Left lung (tissue), 10 donors: ENCODE data around the gene UHRF2. TPM values are rescaled to one million over a fixed set of nuclear protein-coding genes. Genes with fewer than 3 reads are reported as not detected.

Experiments used
- ATAC-seq: fragments of 200-7000 bp; cut with Tn5 transposase; one replicate; pipeline ENCODE4 v1.9.1; 2020; ENCODE audit warnings: moderate library complexity
- DNase-seq, 4 donors: peaks; one replicate each; pipeline ENCODE4 v3.0.0-alpha.2; 2013 to 2020
- H3K27ac ChIP-seq, 2 donors: fragments of 200-600 bp; sonication (generic) in 1 of 2; one replicate each; pipeline versions ENCODE4 v1.5.0 to v1.8.0; 2020 to 2021
- H3K27me3 ChIP-seq, 2 donors: fragments of 200-600 bp; sonication (generic) in 1 of 2; one replicate each; pipeline versions ENCODE4 v1.5.0 to v1.8.0; 2020 to 2021
- H3K36me3 ChIP-seq, 2 donors: fragments of 200-600 bp; sonication (generic) in 1 of 2; one replicate each; pipeline versions ENCODE4 v1.5.0 to v1.8.0; 2020 to 2021
- H3K4me1 ChIP-seq, 2 donors: fragments of 200-600 bp; one replicate each; pipeline ENCODE4 v1.8.0; 2021
- H3K4me3 ChIP-seq, 2 donors: fragments of 200-600 bp; sonication (generic) in 1 of 2; one replicate each; pipeline versions ENCODE4 v1.5.0 to v1.8.0; 2020 to 2021; ENCODE audit warnings: mild to moderate bottlenecking in 1 of 2
- H3K9me3 ChIP-seq, 2 donors: fragments of 200-600 bp; sonication (generic) in 1 of 2; one replicate each; pipeline versions ENCODE4 v1.5.0 to v1.8.0; 2020 to 2021
- intact Hi-C, 2 donors: fragments of 100-400 bp; cut with DNase I; formaldehyde crosslinking; loops; one replicate each; pipeline versions ENCODE4 v1.11.2 to v1.14.2; 2022
- polyA plus RNA-seq, 6 donors: library from polyadenylated mRNA; unstranded; fragments of 120-200 nt; gene quantifications; one replicate each; pipeline ENCODE4 v1.2.1, GENCODE V29; 2013; ENCODE audit not compliant: insufficient read length in 6 of 6
- total RNA-seq, 2 donors: library from RNA; stranded (reverse); fragmentation: NEBNext Ultra II Directional; extraction: Animal tissue kit (Norgen Biotek cat#: 25700); gene quantifications; one replicate each; pipeline ENCODE4 v1.2.1, GENCODE V29; 2021
- TF ChIP-seq, protein P1 (sequence below), 2 donors: fragments of 200-600 bp; sonication (generic) in 1 of 2; IDR thresholded peaks; one replicate each; pipeline versions ENCODE4 v1.5.0 to v1.8.0; 2021; ENCODE audit warnings: antibody characterized with exemption in 2 of 2
- donor health status: DM: no; HTN: yes; CAD: no.
- donor health status: DM: no; HTN: no; CAD: no.

Gene UHRF2
- total and polyA plus RNA-seq, 8 donors: 32.7 to 86.9 (median 67.4) TPM

DNA sequence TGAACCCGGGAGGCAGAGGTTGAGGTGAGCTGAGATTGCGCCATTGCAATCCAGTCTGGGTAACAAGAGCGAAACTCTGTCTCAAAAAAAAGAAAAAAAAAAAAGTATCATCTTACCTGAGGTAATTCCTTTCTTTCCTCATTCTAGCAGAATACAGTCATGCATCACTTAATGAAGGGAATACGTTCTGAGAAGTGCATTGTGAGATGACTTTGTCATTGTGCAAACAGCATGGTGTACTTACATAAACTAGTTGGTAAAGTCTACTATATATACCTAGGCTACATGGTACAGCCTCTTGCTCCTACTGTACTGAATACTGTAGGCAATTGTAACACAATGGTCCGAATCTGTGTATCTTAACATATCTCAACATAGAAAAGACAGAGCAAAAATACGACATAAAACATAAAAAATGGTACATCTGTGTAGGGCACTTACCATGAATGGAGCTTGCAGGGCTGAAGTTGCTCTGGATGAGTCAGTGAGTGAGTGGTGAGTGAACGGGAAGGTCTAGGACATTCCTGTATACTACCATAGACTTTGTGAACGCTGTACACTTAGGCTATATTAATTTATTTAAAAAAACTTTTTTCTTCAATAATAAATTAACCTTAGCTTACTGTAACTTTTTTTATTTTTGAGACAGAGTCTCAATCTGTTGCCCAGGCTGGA lies 132.2 kb downstream of the UHRF2 start:
- intact Hi-C loops: no loop called here
- Histone ChIP-seq H3K36me3 (no peaks in the 10 kb centered on the region), H3K4me3 (no peak overlapping the region), H3K27me3 (no peaks in the 10 kb centered on the region), H3K9me3 (no peaks in the 10 kb centered on the region), H3K27ac (no peak overlapping the region), H3K4me1 (no peaks in the 10 kb centered on the region)
- ATAC-seq (peak; percentile 58), DNase-seq (no peak)
- TF ChIP-seq, protein P1, sequence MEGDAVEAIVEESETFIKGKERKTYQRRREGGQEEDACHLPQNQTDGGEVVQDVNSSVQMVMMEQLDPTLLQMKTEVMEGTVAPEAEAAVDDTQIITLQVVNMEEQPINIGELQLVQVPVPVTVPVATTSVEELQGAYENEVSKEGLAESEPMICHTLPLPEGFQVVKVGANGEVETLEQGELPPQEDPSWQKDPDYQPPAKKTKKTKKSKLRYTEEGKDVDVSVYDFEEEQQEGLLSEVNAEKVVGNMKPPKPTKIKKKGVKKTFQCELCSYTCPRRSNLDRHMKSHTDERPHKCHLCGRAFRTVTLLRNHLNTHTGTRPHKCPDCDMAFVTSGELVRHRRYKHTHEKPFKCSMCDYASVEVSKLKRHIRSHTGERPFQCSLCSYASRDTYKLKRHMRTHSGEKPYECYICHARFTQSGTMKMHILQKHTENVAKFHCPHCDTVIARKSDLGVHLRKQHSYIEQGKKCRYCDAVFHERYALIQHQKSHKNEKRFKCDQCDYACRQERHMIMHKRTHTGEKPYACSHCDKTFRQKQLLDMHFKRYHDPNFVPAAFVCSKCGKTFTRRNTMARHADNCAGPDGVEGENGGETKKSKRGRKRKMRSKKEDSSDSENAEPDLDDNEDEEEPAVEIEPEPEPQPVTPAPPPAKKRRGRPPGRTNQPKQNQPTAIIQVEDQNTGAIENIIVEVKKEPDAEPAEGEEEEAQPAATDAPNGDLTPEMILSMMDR (IDR thresholded peaks at IDR 0.05): no peak

DNA sequence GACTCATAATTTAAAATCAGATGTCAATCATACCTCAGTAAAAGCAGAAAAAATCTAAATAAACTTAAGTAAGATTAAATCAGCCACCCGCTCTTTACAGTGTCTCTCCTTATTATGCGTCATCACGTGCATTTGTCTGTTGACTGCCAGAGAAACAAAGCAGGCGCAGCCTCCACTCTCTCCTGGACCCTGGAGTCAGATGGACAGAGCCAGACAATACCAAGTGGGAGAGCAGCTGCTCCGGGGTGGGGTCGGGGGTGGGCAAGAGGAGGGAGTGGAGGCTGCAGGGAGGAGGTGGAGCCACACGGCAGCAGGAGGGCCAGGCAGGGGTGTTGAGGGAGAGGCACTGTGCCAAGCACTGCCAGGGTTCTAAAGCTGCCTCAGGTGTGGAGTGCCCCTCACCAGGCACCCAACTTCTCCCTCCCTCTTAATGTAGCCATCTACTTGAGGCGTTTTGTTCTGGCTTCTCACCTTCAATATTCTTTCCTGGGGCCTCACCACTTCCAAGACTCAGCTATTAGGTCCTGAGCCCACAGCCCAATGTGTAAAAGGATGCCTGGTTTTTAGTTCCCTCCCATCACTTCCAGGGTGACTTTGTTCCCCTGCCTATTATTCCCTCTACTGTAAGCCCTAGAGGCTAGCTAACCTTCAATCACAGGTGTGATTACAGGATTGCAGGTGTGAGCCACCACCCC lies 136.3 kb downstream of the UHRF2 start:
- ATAC-seq (no peak), DNase-seq (no peak)
- Histone ChIP-seq H3K27ac (no peak overlapping the region), H3K9me3 (no peaks in the 10 kb centered on the region), H3K27me3 (no peaks in the 10 kb centered on the region), H3K4me3 (no peak overlapping the region), H3K36me3 (no peaks in the 10 kb centered on the region), H3K4me1 (no peaks in the 10 kb centered on the region)
- intact Hi-C loops: no loop called here
- TF ChIP-seq, protein P1 (IDR thresholded peaks at IDR 0.05): no peak

DNA sequence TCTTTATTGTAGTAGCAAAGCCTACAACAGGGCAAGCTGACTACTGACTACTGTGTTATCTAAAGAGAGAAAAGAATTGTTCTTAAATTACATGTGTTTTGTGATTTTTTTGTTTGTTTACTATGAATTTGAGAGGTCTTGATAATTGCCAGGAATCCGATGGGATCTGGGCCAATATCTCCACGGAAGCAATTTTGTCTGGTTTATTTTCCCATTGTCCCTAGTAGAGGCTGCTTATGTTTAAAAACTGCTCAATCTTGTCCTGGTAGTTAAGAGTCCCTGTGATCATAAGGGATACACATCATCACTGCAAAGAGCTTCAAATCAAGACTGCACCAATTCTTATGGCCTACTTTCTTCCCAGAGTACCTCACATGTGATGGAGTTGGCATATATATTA lies 138.1 kb downstream of the UHRF2 start:
- no peaks in the 10 kb centered on the region for H3K36me3 ChIP-seq
- TF ChIP-seq, protein P1 (IDR thresholded peaks at IDR 0.05): no peak
- no peak for ATAC-seq
- intact Hi-C loops: no loop called here
- H3K27me3 ChIP-seq: no peaks in the 10 kb centered on the region
- no peaks in the 10 kb centered on the region for H3K9me3 ChIP-seq
- no peak for DNase-seq
- no peak overlapping the region for H3K4me3 ChIP-seq
- no peaks in the 10 kb centered on the region for H3K4me1 ChIP-seq
- H3K27ac ChIP-seq: no peak overlapping the region

DNA sequence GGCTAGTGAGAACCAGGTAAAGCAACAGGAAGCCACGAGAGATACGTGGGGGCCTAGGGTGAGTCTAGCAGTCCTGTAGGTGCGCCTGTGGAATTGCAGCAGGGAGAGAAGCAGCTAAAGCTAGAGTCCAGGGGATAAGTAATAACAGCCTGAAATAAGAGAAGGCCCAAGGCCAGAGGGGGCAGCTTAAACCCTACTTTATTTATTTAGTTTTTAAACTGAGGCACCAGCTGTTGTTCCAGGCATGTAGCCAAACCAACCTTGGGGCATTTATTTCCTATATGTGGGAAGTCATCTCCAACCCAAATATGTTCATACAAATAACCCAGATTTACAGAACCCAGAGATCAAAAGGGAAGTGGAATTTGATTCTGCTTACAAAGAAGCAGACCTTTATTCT lies 139.0 kb downstream of the UHRF2 start:
- Histone ChIP-seq H3K27me3 (no peaks in the 10 kb centered on the region), H3K27ac (no peak overlapping the region), H3K36me3 (no peaks in the 10 kb centered on the region), H3K4me1 (no peaks in the 10 kb centered on the region), H3K4me3 (no peak overlapping the region), H3K9me3 (no peaks in the 10 kb centered on the region)
- DNase-seq (no peak), ATAC-seq (no peak)
- intact Hi-C loops: no loop called here
- TF ChIP-seq, protein P1 (IDR thresholded peaks at IDR 0.05): no peak

DNA sequence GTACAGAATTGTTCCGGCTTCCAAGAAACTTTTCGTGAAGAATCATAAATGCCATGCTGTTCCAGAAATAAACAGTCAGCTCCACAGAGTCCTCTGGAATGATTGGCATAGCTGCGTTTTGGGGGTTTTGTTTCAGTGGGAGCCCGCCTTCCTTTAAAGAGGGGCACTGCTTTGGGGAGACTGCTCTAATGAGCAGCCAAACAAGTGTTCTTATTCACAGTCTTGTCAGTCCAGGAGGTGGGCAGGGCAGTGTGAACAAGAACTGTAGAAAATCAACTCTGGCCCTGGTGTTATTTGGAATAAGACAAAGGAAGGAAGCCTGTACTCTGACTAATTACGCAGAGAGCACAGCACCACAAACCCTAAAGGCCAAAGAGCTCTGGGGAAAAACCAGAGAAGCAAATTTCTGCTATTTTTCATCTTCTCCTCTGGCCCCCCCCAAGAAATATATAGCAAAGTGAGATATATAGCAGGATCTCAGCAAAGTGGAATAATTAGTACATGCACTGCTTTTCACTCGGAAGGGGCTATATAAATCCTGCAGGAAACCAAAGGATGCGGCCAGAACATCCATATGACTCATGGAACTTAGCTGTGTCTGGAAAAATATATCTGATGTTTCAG lies 139.6 kb downstream of the UHRF2 start:
- TF ChIP-seq, protein P1 (IDR thresholded peaks at IDR 0.05): no peak
- ATAC-seq (no peak), DNase-seq (no peak)
- Histone ChIP-seq H3K27me3 (no peaks in the 10 kb centered on the region), H3K4me3 (no peak overlapping the region), H3K9me3 (no peaks in the 10 kb centered on the region), H3K4me1 (no peaks in the 10 kb centered on the region), H3K27ac (no peak overlapping the region), H3K36me3 (no peaks in the 10 kb centered on the region)
- intact Hi-C loops: no loop called here
